C1 segment of cervical spinal cord (tissue), 14 donors: ENCODE results near the gene COL11A1.
"Not testable (repeated sequence)": the region's sequence is repeated elsewhere in the genome, so short reads cannot be mapped to it uniquely, and the experiment has no call there.

ENCODE experiments used
- DNase-seq, 14 donors: peaks; one replicate each; lab custom pipeline; 2025; lab: John Stamatoyannopoulos, UW

The COL11A1 gene

GRCh38 chr1:102836991-102837390, 271.3 kb downstream of the COL11A1 start:
- no peak for DNase-seq

GRCh38 chr1:102834688-102835320, 273.5 kb downstream of the COL11A1 start:
- DNase-seq, result no peak

GRCh38 chr1:102833151-102833550, 275.2 kb downstream of the COL11A1 start:
- DNase-seq, result no peak

GRCh38 chr1:102826706-102827105, 281.6 kb downstream of the COL11A1 start:
- DNase-seq, result not testable (repeated sequence)
